Activated T-helper 2 cell treated with anti-CD3 and anti-CD28 coated beads, Interferon-gamma antibody, Interleukin-2, Interleukin-4, amounts not matched to agents 10 μg/mL and 5 μg/mL and 100 μg/mL, durations not matched to agents 14 hours and 24 hours and 36 hours (primary cell): Measurements from ENCODE around the gene CPA5. TPM values are rescaled to one million over a fixed set of nuclear protein-coding genes. Genes with fewer than 3 reads are reported as not detected.

Experiments used
- DNase-seq: peaks from one replicate; pipeline ENCODE4 v3.0.0; 2021; ENCODE audit warnings: low spot score
- H3K27ac Mint-ChIP-seq: one replicate; pipeline ENCODE4 v1.8.0; 2021; ENCODE audit warnings: mixed read lengths
- H3K27me3 Mint-ChIP-seq: one replicate; pipeline ENCODE4 v1.8.0; 2021; ENCODE audit warnings: low read depth, mixed read lengths
- H3K36me3 Mint-ChIP-seq: one replicate; pipeline ENCODE4 v1.8.0; 2021; ENCODE audit warnings: low read depth, mixed read lengths
- H3K4me1 Mint-ChIP-seq: one replicate; pipeline ENCODE4 v1.8.0; 2021; ENCODE audit warnings: low read depth, mixed read lengths
- H3K4me3 Mint-ChIP-seq: one replicate; pipeline ENCODE4 v1.8.0; 2021; ENCODE audit warnings: low read depth, mild to moderate bottlenecking, moderate library complexity, mixed read lengths
- H3K9me3 Mint-ChIP-seq: one replicate; pipeline ENCODE4 v1.8.0; 2021; ENCODE audit warnings: mixed read lengths
- intact Hi-C: fragments of 100-400 bp; cut with micrococcal nuclease; formaldehyde crosslinking; loops from one replicate; pipeline ENCODE4 v1.15.1; 2023
- total RNA-seq: library from RNA; stranded (reverse); gene quantifications from 2 replicates; pipeline ENCODE4 v1.2.3, GENCODE V29; 2022

The CPA5 gene
- total RNA-seq, 1 donor from 2014 or later: 0.66 TPM

DNA sequence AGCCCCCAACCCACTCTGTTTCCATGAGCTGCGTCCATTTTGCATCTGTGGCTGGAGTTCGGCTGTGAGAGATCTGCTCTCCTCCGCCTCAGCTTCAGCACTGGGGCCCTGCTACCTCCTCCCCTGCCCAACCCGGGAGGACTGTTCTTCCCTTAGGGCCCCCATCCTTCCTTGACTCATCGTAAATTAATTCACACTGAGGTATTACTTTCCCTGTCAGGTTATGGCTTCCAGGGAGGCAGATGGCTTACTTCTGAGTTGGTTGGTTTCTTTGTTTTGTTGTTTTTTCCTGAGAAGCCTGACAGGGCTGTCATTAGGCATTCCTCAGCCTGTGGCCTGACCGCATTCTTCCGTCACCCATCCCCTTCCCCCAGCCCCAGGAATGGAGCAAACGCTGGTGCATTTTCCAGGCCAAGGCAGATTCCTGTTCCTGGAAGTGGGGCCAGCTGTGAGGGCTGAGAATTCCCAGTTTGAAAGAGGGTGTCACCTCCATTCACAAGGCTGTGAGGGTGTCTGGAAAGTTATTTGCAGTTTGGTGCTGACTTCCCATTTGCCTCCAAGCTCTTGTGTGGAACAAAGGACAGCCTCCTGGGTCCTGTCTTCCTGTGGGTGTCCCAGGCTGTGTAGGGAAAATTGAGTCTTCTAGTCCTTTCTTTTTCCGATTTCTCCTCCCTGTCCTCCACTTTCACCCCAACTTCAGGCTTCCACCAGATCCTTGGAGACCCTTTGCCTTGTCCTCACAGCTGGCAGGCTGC lies 11.7 kb downstream of the CPA5 start:
- Mint-ChIP-seq H3K36me3 (no peaks in the 10 kb centered on the region), H3K4me1 (peaks cover 5% of the 10 kb centered on the region), H3K9me3 (peaks cover 14% of the 10 kb centered on the region), H3K4me3 (no peak overlapping the region), H3K27me3 (no peaks in the 10 kb centered on the region), H3K27ac (no peak overlapping the region)
- DNase-seq: no peak
- intact Hi-C loops: no loop called here

DNA sequence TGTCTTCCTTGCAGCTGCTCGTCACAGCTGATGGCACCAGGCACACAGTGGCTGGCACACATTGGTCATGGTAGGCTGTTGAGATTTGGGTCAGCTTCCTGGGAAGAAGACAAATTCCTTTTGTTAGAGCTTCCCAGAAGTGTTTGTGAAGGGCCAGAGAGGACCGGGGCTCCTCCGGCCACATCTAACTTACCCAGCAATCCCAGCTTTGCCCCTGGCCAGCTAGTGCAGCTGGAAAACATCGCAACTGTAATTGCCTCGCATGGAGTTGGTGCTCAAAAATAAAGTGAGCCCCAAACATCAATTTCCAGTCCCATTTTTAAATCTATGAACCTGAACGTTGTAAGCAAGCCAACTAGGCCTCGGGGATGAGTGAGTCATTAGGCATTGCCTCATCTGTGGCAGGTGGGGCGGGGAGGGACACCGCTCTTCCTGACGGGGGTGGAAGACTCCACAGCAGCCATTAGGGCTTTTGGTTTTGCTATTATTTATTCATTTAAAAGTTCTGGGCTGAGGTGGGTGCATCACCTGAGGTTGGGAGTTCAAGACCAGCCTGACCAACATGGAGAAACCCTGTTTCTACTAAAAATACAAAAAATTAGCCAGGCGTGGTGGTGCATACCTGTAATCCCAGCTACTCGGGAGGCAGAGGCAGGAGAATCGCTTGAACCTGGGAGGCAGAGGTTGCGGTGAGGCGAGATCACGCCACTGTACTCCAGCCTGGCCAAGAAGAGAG lies 12.4 kb downstream of the CPA5 start:
- intact Hi-C loops: no loop called here
- no peaks in the 10 kb centered on the region for H3K36me3 Mint-ChIP-seq
- no peak for DNase-seq
- no peak overlapping the region for H3K27ac Mint-ChIP-seq
- H3K4me3 Mint-ChIP-seq: no peak overlapping the region
- H3K4me1 Mint-ChIP-seq: no peaks in the 10 kb centered on the region
- H3K27me3 Mint-ChIP-seq: no peaks in the 10 kb centered on the region
- peaks cover 14% of the 10 kb centered on the region for H3K9me3 Mint-ChIP-seq

DNA sequence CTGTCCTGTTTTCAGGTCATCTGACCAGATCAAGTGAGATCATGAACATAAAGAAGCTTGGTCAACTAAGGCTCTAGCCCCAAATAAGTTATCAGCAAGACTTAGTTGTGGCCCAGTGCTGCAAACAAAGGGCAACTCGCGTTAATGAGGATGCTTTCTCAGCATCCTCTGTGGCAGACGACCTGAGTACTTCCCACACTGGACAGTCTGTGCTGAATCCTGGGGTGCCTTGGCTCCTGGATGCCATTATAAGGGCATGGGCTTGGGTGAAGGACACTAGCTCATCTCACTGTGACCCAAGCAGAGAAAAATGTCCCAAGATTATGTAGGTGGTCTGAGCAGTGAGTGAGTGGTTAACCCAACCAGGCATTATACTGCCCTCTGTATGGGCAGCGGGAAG lies 13.9 kb downstream of the CPA5 start:
- intact Hi-C loops: no loop called here
- Mint-ChIP-seq H3K27me3 (no peaks in the 10 kb centered on the region), H3K4me3 (no peak overlapping the region), H3K4me1 (peaks cover 4% of the 10 kb centered on the region), H3K9me3 (peaks cover 14% of the 10 kb centered on the region), H3K27ac (no peak overlapping the region), H3K36me3 (no peaks in the 10 kb centered on the region)
- DNase-seq: no peak

DNA sequence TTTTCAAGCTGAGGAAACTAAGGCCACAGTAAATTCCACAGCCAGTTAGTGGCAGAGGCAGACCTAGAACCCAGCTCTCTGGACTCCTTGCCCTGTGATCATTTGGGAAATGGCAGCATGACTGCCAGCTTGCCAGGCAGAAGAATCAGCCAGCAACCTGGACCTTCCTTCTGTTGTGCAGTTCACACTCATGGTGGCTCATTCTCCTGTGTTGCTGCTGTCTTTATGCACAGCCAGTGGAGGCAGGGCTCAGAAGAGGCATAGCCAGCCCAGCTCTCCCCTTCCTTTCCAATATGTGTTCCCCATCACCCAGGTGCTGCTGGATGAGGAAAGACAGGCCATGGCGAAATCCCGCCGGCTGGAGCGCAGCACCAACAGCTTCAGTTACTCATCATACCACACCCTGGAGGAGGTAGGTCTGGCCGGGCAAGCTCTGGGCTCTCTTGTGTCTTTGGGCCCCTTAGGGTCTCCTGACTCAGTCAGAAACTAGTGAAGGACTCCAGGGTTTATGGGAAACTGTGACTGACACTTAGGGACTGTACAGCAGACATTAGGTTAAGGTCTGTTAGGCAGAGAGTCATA lies 14.8 kb downstream of the CPA5 start:
- Mint-ChIP-seq H3K27ac (no peak overlapping the region), H3K4me3 (no peak overlapping the region), H3K36me3 (no peaks in the 10 kb centered on the region), H3K9me3 (peaks cover 14% of the 10 kb centered on the region), H3K4me1 (peaks cover 7% of the 10 kb centered on the region), H3K27me3 (no peaks in the 10 kb centered on the region)
- intact Hi-C loops: no loop called here
- DNase-seq: no peak

DNA sequence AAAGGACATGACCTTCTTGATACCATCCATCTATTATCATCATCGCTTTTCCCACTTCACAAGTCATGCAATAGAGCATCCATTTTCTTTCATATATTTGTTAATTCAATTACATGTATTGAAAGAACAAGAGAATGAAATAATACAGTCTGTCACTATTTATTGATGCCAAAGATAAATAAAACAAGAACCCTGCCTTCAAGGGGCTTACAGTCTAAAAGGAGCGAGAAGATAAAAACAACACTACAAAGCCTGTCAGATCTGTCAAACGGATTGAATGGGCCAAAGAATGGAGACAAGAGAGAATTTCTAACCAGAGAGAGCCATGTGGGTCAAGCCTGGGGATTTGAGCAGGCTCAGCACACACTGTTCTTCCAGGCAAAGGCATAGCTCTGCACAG lies 15.9 kb downstream of the CPA5 start:
- intact Hi-C loops: loop anchor here (5.0 kb wide), 1 partner anchor 57 kb away; no protein-coding TSS in a partner anchor

DNA sequence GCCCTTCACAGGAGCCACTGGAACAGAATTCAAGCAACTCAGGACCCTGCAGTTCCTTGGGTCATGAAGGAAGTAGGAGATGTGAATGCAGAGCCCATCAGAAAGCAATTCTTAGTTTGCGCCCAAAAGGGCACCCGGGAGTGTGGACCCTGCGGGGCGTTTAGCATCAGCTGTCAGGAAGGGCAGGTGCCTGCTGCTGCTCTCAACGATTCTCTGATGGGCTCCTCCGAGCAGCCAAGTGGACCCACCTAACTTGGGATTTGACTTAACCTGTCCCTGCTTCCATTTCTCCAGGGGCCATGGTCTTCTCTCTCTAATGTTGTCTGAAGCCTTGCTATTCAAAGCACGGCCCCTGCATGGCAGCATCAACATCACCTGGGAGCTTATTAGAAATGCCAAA lies 17.1 kb downstream of the CPA5 start:
- intact Hi-C loops: loop anchor here (5.0 kb wide), 1 partner anchor 56 kb away; no protein-coding TSS in a partner anchor
- Mint-ChIP-seq H3K4me1 (peaks cover 11% of the 10 kb centered on the region), H3K27ac (no peak overlapping the region), H3K36me3 (no peaks in the 10 kb centered on the region), H3K27me3 (no peaks in the 10 kb centered on the region), H3K9me3 (peaks cover 14% of the 10 kb centered on the region), H3K4me3 (no peak overlapping the region)
- no peak for DNase-seq

More for the DNA sequence above, 15.9 kb downstream of the CPA5 start:
- Mint-ChIP-seq H3K36me3 (no peaks in the 10 kb centered on the region), H3K4me1 (peaks cover 7% of the 10 kb centered on the region), H3K27ac (no peak overlapping the region), H3K4me3 (no peak overlapping the region), H3K27me3 (no peaks in the 10 kb centered on the region), H3K9me3 (peaks cover 14% of the 10 kb centered on the region)
- no peak for DNase-seq

DNA sequence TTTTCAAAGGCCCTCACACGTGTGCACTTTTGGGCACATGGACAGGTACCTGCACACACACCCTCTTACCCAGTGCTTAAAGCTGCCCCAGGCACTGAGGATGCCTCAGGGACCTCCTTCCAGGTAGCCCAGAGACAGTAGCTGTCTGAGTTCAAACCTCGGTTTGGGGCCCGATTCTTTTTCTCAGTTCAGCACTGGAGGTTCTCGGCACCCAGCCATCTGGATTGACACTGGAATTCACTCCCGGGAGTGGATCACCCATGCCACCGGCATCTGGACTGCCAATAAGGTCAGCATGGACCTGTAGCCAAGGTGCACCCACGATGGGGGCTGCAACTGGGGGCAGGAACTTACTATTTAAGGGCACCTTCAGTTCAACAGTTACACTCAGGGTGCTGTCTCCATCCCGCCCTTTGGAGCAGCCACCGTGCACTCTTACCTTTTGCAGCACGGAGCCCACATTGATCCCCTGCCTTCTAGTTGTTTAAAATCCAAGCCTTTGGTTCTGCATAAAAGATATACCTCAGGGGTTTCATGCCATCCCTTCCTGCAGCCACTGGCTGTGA lies 17.7 kb downstream of the CPA5 start:
- intact Hi-C loops: loop anchor here (5.0 kb wide), 1 partner anchor 55 kb away; no protein-coding TSS in a partner anchor
- Mint-ChIP-seq H3K36me3 (no peaks in the 10 kb centered on the region), H3K4me3 (no peak overlapping the region), H3K9me3 (peaks cover 14% of the 10 kb centered on the region), H3K27me3 (no peaks in the 10 kb centered on the region), H3K4me1 (peaks cover 16% of the 10 kb centered on the region), H3K27ac (no peak overlapping the region)
- no peak for DNase-seq

DNA sequence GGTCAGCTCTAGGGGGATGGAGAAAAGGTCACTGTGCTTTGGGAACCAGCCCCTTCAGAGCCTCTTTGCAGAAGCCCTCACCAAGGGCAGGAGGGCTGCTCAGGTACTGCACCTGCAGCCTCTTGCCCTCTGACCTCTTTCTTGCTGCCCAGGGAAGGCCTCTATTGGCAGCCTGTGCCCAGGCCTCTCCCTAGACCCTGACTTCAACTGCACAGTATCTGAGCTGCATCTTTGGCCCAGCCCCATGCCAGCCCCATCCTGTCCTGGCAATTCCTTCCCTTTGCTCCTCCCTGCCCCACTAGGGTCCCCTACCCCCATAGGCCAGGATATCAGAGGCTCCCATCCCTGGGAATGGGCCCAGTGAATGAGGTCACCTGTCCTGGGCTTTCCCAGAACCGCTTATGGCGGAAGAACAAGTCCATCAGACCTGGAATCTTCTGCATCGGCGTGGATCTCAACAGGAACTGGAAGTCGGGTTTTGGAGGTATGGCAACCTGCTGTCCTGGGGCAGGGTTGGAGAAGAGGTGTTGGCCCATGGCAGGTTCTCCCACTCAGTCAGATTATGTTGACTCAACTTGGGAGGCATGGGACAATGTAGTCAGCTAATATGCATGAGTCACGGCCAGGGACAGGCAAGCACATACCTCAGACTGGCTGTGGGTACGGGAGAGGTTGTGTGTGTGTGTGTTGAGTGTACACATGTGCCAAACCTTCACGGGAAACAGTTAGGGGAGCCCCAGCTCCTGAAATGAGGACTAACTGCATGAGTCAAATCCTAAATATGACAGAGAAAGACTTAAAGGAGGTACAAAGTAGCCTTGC lies 18.6 kb downstream of the CPA5 start:
- H3K4me3 Mint-ChIP-seq: no peak overlapping the region
- H3K27me3 Mint-ChIP-seq: no peaks in the 10 kb centered on the region
- H3K4me1 Mint-ChIP-seq: peaks cover 16% of the 10 kb centered on the region
- no peaks in the 10 kb centered on the region for H3K36me3 Mint-ChIP-seq
- peaks cover 14% of the 10 kb centered on the region for H3K9me3 Mint-ChIP-seq
- intact Hi-C loops: loop anchor here (1.0 to 5.0 kb wide), 2 partner anchors 54 to 305 kb away; partner anchors contain the start of gene COPG2
- no peak for DNase-seq
- H3K27ac Mint-ChIP-seq: peak overlapping the region; percentile 80

DNA sequence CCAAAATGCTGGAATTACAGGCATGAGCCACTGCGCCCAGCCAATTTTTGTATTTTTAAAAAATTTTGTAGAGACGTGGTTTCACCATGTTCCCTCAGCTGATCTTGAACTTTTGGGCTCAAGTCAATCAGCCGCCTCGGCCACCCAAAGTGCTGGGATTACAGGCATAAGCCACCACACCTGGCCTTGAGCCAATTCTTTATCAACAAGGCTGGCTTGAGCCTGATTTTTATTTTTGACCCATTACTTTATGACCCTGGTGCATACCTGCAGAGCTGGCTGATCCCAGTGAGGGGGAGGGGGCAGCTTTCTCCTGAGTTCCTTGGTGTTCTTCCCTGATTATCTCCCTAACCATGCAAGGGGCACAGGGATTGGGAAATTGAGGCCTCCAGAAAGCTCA lies 19.8 kb downstream of the CPA5 start:
- Mint-ChIP-seq H3K9me3 (peaks cover 13% of the 10 kb centered on the region), H3K4me3 (no peak overlapping the region), H3K27ac (no peak overlapping the region), H3K4me1 (peaks cover 26% of the 10 kb centered on the region), H3K27me3 (no peaks in the 10 kb centered on the region), H3K36me3 (no peaks in the 10 kb centered on the region)
- intact Hi-C loops: loop anchor here (5.0 kb wide), 1 partner anchor 53 kb away; no protein-coding TSS in a partner anchor
- DNase-seq: no peak

DNA sequence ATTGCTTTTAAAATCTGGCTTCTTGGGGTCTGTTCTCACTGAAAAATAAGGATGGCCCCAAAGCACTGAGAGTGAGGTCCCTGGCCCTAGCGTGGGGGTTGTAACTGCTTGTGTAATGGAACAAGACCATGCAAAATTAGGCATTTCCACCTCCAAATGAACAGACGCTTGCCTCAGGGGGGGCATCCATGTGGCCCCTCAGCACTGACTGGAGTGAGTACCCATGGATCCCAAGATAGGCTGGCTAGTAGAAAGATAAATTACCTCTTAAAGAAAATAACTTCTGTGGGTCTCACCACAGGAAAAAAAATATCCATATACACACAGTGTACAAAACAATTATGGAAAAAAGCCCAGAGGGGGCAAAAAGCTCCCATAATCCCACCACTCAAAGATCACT lies 20.5 kb downstream of the CPA5 start:
- H3K9me3 Mint-ChIP-seq: peaks cover 7% of the 10 kb centered on the region
- H3K36me3 Mint-ChIP-seq: no peaks in the 10 kb centered on the region
- intact Hi-C loops: no loop called here
- H3K27me3 Mint-ChIP-seq: no peaks in the 10 kb centered on the region
- DNase-seq: no peak
- H3K4me1 Mint-ChIP-seq: peaks cover 33% of the 10 kb centered on the region
- H3K4me3 Mint-ChIP-seq: no peak overlapping the region
- H3K27ac Mint-ChIP-seq: peak overlapping the region; percentile 37

DNA sequence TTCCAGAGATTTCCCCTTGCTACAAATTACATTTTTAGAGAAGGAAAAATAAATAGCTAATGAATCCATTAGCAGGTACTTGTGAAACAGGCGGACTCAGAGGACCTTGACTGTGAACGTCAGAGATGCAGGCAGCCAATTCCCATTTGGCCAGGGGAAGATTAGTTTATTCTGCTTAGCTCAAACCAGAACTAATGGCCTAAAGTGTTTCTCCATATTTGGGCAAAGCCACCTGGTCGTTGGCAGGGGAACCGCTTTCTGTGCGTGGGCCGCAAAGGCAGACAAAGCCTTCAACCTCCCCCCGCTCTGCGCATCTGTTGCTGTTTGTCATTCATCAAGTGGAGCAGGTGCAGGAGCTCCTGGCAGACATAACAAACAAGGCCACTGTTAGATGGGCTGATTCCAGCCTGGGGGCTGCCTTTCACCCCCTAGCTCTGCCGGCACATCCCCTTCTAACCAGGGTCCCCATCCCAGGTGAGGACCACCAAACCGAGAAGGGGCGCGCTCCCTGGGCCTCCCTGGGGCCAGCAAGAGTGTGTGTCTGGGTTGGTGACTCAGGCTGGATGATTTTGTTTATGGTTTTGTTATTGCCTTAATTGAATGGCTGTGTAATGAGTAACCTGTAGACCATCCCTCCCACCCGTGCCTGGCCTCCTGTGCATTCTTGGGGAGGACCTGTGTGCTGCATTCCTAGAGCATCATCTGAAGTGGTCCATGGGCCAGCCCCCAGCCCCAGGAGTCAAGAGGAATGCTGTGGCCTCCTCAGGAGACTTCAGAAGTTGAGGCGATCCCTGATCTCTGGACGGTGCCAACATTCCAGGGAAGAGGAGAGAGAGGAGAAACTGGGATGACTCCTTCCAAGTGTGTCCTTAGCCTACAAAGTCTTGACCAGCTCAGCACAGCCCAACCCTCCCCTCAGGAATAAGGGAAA lies 21.2 kb downstream of the CPA5 start:
- no peaks in the 10 kb centered on the region for H3K9me3 Mint-ChIP-seq
- intact Hi-C loops: no loop called here
- H3K36me3 Mint-ChIP-seq: no peaks in the 10 kb centered on the region
- H3K4me1 Mint-ChIP-seq: peaks cover 33% of the 10 kb centered on the region
- DNase-seq: no peak
- no peaks in the 10 kb centered on the region for H3K27me3 Mint-ChIP-seq
- peak overlapping the region; percentile 31 for H3K27ac Mint-ChIP-seq
- peak overlapping the region; percentile 40 for H3K4me3 Mint-ChIP-seq
